Mucosa of gallbladder (tissue), 1 donor: Measurements from ENCODE around the gene TMEM115. TPM values are rescaled to one million over a fixed set of nuclear protein-coding genes. Genes with fewer than 3 reads are reported as not detected.
A peak's percentile ranks its signal among the peaks of the same experiment; 100 is the strongest.

Source experiments
- DNase-seq: peaks from one replicate; pipeline ENCODE4 v3.0.0-alpha.2; 2020; ENCODE audit warnings: low spot score
- total RNA-seq: library from RNA; stranded (reverse); gene quantifications from one replicate; pipeline ENCODE4 v1.2.1, GENCODE V29; 2021
- donor health status: DM: no; HTN: no; CAD: no.

Gene TMEM115, protein sequence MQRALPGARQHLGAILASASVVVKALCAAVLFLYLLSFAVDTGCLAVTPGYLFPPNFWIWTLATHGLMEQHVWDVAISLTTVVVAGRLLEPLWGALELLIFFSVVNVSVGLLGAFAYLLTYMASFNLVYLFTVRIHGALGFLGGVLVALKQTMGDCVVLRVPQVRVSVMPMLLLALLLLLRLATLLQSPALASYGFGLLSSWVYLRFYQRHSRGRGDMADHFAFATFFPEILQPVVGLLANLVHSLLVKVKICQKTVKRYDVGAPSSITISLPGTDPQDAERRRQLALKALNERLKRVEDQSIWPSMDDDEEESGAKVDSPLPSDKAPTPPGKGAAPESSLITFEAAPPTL
- 57.5 TPM for total RNA-seq

DNA sequence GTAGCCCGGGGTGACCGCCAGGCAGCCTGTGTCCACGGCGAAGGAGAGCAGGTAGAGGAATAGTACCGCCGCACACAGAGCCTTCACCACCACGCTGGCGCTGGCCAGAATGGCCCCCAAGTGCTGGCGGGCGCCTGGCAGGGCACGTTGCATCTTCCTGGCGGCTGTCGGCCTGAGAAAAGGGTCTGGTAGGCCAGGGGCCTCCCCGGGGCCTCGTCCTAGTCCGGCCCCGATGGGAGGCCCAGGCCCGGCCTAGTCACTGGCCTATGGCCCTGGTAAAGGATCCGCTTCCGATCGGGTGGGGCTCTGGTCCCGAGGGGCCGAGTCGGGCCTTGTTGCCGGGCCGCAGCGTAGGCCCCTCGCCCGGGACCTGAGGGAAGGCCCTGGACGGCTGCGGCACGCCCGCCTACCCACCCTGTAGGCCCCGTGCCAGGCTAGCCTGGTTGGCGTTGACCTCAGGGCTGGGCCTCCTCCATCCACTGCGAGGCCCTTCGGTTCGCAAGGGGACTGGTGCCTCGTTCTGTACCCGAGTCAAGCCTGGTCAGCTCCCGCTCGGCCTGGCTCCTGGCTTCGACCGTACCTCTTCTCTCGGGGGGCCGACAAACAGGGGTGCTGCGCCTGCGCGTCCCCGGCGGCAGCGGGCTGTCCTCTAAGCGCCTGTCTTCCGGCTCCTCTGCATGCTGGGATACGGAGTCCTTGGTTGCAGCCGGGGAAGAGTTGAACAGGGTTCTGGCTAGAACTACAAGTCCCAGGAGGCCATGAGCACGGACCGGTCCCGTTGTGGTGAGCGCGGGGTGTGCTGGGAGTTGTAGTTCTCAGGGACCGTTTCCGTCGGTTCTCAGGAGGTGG, at the start of gene TMEM115:
TSS of gene TMEM115 (minus strand) at position 611 of the 849 bp plus-strand sequence. CDS start at position 153, 458 bp downstream.
- DNase-seq, result peak; percentile 98

DNA sequence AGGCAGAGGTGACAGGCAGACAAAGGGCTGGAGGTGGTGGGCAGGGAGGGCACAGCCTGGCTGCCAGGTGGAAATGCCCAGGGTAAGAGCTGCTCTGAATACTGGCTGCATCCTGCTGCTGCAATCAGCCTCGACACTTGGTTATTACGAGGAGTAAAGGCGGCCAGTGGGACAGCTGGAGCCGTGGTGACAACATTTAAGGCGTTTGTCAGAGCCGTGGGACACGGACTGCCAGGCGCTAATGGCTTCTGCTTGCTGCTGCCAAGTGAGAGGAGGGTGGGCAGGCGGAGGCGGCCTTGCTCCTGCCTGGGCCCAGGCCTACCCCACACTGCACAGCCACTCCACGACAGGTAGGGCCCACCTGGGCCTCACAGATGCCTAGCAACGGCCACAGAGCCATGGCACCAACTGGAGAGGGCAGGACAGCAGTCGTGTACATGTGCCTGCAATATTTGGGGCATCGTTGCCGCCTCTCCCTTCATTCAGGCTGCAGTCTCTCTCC, 49.2 kb upstream of the TMEM115 start:
- DNase-seq, result no peak

DNA sequence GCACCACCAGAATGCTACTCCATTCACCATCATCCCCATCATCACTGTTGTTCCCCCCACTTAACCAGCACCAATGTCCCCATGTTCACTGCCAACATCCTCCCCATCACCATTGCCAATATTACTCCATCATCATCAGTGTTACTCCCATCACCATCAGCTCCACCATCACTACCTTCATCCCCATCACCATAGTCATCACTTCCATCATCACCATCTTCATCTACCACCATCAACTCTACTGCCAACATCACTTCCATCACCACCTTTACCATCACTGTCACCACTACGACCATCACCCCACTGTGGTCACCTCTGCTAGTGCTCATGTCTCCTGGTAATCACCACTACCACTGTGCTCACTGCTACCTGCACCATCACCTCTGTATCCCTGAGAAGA, 47.2 kb upstream of the TMEM115 start:
- no peak for DNase-seq

DNA sequence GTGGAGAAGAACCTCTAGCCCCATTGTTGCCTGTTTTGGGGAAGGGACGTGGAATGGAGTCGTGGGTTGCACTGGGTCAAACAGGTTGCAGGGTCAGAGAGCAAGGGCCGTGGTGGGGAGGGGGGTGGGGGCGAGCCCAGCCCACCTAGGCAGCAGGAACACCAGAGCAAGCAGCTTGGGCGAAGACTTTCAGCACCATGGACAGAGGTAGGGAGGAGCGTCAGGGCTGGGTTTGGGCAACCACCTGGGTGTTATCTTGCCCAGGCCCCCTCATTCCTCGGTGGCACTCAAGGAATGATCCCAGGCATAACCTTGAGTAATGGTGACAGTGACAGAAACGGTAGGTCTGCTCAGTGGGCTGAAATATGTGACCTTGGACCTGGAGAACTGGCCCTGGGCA, 45.9 kb upstream of the TMEM115 start:
- peak; percentile 17 for DNase-seq

DNA sequence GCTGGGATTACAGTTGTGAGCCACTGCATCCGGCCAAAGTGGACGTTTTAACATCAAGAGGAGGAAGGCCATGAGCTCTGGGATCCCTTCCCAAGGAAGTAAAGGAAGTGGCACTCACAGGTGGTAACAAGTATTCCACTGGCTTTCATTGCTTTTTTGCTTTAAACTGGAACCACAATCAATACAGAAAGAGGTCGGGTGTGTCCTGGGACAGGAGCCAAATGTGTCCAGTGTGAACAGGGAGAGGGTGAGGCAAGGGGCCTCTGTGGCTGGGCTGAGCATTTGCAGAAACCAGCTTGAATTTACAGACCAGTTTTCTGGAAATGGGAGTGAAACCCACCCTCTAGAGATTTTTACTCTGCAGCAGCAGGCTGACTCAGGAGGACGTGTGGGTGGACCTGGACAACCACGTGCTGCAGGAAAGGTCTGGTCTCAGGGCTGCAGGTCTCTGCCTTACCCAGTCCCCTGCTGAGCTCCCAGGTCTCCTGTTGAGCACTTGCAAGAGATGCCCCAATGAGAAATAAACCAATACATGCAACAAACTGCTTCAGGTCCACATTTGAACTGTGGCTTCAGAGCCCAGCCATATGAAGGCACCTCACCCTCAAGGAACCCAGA, 42.8 kb upstream of the TMEM115 start:
- no peak for DNase-seq

DNA sequence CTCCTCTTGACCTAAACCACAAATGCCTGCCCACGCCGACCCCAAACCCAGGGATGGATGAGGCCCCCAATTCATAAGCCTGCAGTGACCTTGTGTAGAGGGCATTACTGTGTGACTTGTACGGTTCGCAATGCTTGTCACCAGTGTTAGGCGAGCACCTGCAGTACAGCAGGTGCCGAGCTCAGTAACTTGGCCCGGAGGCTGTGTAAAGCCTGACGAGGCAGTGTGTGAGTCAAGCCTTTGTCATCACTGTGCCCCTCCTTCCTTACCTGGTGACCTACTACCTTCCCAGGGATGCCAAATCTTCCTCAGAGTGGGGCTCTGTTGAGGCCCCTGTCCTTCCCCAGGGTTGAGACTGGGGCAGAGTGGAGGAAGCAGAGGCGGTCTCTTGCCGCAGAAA, 37.2 kb upstream of the TMEM115 start:
- no peak for DNase-seq

DNA sequence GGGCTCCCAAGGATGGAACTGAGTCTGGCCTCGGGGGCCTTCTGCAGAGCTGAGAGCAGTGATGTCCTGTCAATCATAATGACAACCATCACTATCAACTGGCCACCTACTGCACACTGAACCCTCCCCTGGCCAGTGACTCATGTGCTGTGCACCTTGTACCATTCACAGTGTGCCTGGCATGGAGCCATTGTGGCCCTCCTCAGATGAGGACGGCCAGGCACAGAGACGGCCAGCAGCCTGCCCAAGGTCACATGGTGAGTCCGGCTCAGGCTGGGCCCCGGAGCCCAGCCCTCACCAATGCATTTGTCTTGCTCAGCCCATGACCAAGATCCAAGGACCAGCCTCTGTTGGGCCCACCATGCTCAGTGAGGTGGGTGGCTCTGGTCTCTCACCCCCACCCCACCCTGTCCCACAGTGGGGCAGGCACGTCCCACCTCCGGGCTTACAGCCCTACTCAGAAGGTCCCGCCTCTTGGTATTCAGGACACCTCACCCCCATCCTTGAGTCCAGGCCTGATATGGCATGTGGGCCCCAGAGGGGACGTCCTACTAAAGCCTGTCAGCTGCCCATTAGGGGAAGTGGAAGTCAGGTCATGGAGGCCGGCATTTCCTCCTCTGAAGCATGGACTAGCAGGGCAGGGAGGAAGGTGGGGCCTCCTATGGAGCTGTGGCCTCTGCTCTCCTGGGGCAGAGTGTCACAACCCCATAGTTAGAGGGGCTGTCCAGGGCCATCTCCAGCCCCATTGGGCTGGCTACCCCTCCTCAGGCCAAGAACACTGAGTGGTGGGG, 35.9 kb upstream of the TMEM115 start:
- DNase-seq, result no peak

DNA sequence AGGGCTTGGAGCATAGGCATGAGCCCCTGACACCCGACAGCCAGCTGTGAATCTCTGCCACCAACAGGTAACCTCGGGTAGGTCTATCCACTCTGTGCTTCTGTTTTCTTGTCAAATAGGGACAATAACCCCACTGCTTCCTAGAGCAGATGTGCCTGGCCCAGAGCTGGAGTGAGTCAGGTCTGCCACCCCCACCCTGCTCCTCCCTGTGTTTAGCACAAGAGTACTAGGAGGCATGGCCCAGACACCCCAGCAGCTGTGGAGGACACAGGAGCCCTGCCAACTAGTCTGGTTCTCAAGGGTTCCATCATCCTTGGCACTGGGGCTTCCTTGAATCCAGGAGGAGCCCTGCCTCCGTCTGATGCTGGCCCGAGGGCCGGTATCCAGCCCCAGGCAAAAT, 33.7 kb upstream of the TMEM115 start:
- DNase-seq, result no peak

DNA sequence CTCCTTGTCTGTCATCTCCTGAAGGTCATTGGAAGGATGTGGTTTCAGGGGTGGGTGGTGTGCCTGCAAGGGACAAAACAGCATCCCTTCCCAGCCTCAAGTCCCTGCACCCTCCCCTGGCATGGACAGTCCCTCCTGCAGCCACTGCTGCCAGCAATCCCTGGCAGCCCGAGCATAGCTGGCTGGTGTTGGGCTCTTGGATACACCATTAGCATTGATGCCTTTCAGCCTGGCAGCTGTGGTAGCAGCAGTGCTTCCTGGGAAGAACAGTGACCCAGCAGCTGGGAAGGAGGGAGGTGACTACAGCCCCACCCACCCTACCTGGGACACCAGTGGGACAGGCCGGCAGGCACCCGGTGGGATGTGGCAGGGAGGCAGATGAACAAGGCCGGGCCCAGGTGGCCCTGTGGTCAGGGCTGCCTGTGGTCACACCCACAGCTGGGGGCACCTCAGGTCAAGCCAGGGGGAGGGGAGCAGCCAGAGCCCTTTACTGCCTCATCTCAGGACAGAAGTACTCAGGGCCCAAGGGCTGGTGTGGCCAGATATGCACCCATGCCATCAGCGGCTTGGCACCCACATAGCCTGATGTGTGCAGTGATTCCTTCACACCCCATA, 32.9 kb upstream of the TMEM115 start:
- DNase-seq, result no peak

DNA sequence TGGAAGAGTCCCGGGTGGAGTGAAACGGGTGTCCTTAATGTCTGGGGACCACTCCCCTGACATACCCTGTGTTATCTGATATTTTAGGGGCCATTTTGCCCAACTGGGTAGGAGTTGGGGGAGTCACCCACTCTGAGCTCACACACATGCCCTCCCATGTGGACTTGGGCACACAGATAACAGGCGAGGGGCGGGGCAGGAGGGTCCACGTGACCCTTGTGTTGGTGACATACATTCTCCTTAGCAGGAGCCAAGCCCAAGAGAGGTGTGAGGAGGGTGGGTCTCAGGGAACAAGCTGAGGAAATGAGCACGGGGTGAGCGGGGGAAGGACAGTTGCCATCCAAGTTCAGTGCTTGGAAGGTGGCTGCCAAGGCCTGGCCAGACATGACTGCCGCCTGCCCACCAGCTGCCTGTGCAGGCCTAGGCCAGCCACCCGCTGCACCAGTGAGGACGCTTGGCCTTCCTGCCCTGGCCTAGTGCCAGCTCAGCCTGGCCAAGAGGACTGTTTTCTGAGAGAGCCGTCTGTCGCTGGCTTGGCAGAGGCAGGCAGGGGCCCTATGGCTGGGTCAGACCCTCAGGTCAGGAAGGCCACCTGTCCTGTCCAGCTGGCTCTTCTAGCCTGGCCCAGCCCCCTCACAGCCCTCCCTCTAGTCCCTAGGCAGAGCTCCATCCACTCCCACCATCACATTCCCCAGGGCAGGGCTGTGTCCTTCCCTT, 31.3 kb upstream of the TMEM115 start:
- peak; percentile 42 for DNase-seq

DNA sequence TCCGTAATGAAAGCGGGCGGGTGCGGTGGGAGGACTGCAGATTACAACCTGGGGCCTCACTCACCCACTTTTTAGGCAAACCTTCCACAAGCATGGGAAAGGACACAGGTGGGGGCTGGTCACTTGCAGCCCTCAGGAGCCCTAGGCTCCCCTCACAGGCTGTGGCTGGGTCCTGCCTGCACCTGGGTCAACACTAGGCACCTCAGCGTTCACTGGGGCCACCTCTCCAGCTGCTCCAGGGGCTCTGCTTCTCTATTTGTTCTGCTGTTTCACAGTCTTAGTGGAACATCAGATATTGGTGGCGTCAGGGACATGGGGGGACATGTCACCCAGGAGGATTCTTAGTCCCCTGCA, 30.1 kb upstream of the TMEM115 start:
- no peak for DNase-seq

DNA sequence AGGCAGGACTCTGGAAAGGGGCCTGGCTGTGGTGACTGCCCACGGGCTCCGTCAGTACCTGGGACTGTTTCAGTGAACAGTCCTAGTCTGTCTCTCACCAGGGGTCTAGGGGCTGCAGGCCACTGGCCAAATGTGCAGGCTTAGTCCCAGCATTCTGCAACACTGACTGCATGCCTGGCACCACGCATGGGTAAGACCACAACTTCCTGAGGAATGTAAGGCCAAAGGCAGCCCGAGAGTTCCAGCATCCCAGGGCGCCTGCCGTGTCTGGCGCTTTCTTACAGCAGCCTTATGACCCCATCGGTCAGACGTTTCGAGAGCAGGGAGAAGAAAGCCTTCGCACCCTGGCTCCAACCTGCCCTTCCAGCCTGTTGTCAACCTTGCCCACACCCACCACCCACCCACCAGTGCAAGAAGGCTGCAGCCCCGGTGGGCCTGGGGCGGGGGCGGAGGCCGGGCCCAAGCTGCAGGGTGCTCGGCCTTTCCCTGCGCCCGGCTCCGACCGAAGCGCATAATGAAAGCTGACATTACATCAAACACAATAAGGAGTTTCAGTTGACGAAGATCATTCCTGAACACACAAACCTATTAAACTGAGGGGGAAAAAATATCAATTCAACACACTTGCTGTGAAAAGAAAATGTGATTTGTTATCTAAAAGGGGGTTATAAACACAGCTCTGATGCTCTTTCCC, 29.5 kb upstream of the TMEM115 start:
- no peak for DNase-seq

DNA sequence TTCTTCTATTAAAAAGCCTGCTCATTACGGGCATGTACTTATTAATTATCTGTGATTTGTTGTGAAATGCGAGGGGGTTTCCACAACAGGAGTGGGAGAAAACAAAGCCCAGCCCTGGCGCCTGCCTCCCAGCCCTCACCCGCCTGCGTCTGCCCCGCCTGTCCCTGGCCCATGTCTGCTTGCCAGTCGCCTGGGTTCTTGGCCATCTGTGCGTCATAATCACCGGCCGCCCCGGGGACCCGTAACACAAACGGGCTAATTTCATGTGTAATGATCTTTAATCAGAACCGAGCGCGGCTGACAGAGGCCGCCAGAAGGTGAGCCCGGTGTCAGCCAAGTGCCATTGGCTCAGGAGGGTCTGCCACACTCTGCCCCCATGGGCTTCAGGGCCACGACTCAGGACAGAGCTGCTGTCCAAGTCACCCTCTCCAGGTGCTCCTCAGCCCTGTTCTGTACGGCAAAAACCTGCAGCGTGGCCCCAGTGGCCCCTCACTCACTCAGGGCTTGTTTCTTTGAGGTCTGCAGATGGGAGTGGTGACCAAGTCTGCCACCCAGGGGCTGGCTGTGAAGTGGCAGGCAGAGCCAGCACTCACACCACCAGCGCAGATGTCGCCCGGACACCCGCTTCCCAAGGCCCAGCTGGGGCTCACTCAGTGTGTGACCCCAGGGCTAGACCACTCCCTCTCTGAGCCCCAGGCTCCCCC, 28.8 kb upstream of the TMEM115 start:
- DNase-seq, result no peak

DNA sequence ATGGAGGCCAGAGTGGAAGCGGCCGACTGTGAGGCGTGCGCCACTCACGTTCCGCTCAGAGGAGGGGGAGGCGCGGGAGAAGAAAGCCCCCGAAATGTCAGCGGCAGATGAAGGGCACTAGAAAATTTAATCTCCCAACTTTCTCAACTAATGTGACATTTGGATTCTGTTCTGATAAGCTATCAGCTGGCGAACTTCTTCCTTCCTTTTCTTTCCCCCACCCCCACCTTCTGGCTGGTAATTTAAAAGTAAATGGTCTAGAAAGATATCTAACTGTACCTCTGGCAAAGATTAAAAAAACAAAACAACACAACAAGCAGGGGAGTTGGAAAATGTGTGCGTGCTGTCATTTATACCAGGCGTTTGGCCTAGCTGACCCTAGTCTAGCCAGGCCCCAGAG, 26.4 kb upstream of the TMEM115 start:
- DNase-seq, result no peak

DNA sequence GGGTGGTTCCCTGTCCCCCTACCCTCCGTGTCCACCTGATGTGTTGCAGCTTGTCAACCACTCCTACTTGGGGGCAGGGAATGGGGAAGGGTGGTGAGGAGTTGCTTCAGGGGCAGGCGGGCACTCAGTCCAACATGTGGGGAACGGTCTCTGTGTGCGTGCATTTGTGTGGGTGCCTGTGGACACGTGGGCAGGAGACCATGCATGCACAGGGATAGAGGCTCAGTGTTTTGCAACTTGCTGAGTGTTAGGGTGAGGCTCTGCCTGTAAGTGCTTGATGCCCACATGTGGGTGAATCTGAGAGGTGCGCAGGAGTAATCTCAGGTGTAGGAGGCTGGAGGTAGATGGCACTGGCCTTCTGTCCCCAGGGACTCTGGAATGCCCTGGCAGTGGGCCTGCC, 24.4 kb upstream of the TMEM115 start:
- DNase-seq, result no peak

DNA sequence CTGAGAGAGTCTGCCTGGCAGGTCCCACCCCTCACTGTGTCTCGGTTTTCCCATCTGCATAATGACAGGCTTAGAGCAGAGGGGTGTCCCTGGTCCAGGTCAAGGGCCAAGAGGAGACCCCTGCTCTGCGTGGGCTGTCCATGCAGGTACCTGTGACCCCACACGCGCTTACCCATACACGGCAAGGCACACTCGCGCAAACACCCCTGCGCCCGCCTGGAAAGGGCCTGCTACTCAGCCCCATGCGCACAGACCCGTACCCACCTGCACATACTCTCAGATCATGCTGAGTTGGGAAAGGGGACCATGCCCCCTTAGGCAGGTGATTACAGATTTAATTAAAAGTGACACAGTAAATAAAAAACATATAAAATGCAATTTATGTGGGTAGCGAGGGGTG, 23.4 kb upstream of the TMEM115 start:
- DNase-seq, result no peak

DNA sequence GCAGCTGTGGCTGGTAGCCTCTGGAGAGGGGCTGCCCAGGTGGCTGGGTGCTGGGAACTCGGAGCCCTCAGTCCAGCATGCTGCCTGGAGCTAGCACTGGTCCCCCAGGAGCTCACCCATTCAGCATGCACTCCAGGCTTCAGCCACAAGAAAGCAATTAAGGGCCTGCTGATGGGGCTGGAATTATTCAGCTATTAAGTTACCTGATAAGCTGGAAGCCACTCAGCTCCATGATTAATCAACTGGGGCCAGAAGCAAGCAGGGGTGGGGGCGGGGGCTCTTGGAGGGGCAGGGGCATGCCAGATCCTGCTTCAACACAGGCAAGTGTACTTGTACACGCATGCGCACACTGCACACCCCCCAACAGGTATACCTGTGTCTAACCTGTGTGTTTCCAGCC, 22.1 kb upstream of the TMEM115 start:
- DNase-seq, result no peak

DNA sequence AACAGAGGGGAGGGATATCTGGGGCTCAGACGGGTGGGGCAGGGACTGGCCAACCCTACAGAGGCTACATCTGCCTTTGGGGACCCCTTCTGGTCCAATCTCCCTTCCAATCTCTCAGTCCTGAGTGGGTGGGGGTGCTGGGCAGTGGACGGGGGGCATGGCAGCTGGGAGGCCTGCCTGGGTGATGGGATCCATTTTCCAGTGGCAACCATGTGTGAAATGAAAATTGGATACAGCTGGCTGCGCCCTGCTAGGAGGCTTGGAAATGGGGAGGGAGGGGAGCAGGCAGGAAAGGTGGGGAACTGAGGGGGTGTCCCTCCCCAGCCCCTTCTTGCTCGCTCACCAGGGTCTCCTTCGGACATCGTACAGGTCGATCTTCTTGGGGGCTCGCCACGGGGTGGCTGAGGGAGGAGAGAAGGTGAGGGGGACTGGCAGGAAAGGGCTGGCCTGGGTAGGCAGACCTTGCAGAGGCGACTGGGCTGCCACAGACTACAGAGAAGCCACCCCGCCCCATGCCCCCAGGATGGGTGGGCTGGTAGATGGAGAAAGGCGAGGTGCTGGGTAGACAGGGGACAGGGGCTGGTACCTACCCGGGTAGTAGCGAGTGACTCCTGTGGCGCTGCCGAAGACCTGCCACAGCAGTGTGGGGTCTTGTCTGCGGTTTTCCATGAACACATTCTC, 21.2 kb upstream of the TMEM115 start:
- DNase-seq, result no peak

DNA sequence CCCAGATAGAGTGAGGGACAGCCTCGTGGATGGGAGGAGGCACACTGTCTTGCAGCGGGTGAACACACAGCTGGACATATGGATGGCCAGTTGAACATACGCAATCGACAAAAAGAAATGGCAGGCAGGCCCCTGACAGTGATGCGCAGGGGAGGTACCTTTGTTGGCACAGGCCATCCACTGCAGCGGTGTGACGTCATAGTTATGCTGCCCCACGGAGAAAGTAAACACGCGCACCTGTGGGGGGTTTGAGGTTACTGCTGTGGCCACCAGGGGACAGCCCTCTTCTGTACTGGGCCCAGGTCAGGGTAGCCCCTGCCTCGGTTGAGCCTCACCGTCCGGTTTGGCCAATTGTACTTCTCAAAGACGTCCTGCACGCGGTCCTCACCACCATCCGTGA, 19.4 kb upstream of the TMEM115 start:
- DNase-seq, result no peak
